ENCODE data around the gene DACT1. TPM values are rescaled to one million over a fixed set of nuclear protein-coding genes. Genes with fewer than 3 reads are reported as not detected.
A peak's percentile ranks its signal among the peaks of the same experiment; 100 is the strongest.

DACT1 gene
- total RNA-seq, 1 donor from 2014 or later = 15.5 TPM

DNA sequence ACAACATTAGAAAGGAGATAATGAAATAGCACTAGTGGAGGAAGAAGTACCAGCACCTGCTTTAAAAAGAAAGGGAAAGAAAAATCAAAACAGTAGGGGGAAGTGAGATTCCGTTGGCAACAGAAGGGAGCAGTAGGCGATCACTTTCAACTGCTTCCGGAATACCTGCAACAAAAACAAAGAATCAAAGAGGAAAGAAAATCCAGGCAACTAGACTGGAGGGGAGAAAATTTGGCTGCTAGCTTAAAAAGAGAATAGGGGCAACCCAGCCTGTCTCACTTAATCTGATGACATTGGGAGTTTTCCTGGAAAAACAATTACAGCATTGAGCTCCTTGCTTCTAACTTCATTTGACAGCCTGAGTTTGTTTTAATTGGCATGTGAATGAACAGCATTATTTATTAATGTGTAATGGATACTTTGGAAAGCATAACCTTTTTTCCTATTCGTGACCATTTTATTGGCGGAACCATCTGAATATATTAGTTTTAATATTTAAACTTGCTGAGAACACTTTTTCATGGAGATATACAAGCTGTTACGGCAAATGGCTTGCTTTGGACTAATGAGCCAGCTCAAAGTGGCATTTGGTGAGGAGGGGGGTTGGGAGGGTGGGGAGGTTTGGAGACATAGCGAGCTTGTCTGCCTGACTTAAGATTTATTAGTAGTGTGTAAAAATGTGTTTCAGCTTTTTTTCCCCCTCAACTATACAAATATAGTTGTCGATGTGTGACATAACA, 2.5 kb upstream of the DACT1 start:
- DNase-seq (ENCODE audit: low read depth) = no peak

DNA sequence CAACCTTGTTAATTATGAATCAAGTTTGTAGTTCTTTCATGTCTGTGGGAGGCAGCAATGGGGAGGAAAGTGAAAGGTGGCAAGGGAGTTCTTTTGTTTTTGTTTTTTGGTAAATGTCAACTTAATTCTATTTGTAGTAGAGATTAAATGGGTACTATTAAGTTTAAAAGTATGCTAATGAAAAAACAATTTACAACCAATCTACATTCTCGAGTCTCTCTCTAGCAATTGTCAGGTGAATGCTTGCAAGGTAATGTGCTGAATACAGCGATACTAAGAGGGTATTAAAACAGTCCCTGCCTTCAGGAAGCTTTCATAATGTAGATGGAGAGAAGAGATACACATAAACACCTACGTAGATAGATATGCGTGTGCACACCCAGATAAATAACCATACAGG, 1.6 kb upstream of the DACT1 start:
- DNase-seq (ENCODE audit: low read depth) = no peak

DNA sequence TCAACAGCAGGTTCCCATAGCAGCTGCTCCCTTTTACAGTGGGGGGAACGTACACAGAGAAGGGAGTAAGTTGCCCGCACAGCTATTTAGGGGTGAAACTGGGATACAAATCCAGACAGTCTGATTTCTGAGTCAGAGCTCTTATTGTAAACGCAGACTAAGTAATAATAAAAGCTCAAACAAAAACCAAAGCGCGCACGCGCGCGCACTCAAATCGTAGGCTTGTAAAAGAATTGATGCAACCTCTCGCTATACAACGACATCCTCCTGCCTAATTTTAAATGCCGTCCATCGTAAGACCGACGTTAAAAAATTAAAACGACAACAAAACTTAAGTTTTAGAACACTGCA, 747 bp upstream of the DACT1 start:
- no peak for DNase-seq (ENCODE audit: low read depth)

DNA sequence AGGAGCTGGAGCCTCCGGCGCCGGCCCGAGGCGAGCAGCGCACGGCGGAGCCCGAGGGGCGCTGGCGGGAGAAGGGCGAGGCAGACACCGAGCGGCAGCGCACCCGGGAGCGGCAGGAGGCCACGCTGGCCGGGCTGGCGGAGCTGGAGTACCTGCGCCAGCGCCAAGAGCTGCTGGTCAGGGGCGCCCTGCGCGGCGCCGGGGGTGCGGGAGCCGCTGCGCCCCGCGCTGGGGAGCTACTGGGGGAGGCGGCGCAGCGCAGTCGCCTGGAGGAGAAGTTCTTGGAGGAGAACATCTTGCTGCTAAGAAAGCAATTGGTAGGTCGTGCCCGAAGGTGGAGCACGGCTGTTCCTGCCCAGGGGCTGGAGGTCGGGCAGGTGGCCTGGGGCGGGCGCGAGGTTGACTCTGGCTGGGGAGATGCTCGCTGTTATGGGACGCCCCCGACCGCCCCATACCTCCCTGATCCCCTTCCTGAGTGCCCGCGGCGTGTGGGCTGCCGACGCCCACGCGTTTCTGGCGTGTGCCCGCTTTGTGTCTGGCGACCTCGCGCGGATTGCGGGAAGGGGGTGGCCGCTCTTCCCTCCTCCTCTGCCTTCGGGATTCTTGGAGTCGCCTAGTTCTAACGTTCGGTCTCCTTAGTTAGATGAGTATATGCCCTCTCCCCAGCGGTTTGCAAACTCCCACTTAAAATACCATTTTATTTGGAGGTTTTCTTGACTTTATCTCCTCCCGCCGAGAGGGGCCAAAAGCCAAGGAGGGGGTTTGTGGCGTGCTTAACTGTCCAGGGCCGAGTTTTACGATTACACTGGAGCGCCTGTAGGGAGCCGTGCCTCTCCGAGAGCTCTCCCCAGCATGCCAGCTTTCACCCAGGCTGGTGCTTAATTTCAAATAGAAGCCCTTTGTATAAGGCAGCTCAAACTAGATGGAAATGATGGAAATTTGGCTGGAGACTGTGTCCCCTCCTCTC, 752 bp downstream of the DACT1 start:
- DNase-seq (ENCODE audit: low read depth) = no peak

DNA sequence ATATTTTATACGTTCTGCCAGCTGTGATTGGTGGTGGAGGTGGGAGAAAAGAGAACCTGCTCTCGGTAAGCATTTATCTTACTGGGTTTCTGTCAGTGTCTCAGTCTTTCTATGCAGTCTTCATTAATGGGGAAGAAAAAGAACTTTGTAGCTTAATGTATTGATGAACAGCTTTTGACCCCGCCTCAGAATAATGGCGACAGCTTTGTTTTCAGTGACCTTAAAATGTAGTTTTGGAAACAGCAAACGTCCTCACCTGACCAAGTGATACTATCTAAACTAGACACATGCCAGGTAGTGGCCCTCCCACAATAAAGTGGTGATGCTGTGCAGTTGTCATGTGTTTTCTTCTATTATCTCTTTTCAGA, 1.4 kb downstream of the DACT1 start:
- DNase-seq (ENCODE audit: low read depth) = no peak

DNA sequence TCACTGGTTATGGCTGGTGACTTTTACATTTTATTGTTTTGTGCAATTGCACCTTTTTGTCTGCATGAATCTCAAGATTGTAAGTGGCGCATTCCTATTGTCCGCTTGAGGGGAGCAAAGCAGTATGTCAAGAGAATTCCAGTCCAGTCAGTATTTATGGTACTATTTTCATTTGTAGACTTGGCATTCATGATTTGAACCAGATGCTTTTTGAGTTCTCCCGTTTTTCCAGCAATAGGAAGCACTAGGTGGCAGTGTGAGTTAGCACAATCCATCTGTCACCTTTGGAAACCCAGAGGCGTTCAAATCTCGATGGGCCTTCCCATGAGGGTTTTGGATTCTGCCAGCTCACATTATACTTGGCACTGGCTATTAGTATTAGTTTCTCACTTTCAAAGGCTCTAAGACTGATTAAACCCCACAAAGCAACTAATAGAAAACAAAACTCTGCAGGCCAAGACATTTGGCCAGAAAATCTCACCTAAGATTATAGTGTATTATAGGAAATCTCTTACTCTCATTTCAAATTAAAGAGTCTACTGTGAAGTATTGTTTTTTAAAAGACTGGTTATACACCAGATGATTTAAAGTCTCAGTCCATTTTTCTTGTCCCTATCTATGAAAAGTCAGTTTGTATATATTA, 2.2 kb downstream of the DACT1 start:
- DNase-seq (ENCODE audit: low read depth) = peak; percentile 76

DNA sequence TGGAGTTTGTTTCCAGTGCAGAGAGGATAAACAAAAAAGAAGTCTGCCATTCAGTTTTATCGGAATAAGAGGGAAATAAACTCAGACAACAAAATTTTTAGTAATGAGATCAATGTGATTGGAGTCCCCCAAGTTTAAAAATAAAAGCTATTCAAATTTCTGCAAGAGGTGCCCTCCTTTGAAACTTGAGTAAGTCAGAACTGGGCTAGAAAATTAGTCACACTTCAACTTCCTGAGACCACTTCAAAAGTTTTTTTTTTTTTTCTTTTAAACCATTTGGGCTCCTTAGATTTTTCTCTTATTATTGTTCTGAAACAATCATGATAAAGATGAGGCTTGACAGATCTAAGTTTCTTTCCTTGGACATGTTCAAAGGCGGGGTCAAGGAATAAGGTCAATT, 3.2 kb downstream of the DACT1 start:
- DNase-seq (ENCODE audit: low read depth) = no peak

DNA sequence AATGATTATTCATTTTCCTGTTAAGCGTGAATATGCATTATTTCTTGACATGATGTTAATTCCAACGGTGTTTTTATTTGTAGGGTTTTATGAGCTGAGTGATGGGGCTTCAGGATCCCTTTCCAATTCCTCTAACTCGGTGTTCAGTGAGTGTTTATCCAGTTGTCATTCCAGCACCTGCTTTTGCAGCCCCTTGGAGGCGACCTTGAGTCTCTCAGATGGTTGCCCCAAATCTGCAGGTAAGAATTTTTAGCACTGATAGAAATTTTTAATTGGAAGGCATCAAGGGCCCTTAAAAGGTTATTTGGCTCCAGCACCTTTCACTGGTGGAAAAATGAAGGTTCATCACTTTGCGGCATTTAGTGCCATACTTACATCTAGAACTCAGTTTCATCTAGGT, 3.7 kb downstream of the DACT1 start:
- no peak for DNase-seq (ENCODE audit: low read depth)

DNA sequence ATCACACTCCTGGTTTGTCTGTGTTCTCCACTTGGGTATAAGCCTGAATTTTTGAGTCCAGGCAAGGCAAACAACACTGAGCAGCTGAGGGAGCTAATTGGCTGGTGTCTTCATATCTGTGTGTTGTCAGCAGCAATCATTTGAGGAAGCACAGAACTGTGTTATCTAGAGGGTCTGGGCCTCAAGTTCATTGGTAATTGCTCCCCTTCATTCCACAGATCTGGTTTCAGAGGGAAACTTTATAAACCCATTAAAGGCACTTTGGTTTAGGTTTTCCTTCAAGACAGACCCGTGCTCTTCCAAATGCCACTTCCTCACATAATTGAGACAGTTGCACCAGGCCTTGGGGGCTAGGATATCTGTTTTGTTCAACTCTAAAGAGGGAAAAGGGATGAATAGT, 5.6 kb downstream of the DACT1 start:
- no peak for DNase-seq (ENCODE audit: low read depth)

DNA sequence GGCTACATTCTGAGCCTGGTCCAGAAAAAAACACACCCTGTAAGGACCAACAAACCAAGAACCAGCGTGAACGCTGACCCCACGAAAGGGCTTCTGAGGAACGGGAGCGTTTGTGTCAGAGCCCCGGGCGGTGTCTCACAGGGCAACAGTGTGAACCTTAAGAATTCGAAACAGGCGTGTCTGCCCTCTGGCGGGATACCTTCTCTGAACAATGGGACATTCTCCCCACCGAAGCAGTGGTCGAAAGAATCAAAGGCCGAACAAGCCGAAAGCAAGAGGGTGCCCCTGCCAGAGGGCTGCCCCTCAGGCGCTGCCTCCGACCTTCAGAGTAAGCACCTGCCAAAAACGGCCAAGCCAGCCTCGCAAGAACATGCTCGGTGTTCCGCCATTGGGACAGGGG, 7.9 kb downstream of the DACT1 start:
- DNase-seq (ENCODE audit: low read depth) = no peak

DNA sequence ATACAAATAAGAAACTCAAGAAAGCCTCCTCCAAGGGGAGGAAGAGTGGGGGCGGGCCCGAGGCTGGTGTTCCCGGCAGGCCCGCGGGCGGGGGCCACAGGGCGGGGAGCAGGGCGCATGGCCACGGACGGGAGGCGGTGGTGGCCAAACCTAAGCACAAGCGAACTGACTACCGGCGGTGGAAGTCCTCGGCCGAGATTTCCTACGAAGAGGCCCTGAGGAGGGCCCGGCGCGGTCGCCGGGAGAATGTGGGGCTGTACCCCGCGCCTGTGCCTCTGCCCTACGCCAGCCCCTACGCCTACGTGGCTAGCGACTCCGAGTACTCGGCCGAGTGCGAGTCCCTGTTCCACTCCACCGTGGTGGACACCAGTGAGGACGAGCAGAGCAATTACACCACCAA, 8.7 kb downstream of the DACT1 start:
- no peak for DNase-seq (ENCODE audit: low read depth)

DNA sequence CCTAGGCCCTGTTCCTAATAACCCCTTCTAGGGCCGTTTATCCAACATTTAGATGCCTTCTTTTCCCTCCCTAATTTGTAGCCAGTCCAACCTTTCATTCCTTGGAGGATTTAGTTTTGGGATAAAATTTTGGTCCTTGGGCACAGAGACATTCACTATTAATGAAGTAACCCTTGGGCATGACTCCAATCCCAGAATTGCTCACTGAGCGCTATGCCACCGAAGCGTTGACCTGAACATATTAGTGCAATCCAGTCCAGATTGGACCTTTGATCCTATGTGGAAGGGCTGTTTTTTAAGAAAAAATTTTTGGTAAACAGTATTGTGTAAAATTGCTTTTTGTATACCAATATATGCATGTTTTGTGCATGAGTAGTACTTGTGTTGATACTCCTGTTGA, 10.0 kb downstream of the DACT1 start:
- DNase-seq (ENCODE audit: low read depth) = no peak

DNA sequence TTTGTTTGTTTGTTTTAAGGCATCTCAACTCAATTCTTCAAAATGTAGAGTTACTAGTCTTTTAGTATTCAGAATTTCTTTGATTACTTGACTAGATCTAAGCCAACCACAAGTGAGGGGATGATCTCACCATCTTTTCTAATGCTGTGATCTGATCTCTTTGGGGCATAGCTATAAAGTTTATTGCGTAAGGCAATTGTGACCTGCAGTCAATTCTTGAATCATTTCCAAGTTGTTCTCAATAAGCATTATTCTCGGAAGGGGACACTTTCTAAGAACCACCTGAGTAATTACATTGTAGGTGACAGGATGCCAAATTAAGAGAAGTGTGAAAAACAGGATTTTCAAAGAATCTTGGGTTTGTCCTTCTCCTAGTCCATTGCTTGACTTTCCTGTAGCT, 13.1 kb downstream of the DACT1 start:
- DNase-seq (ENCODE audit: low read depth) = no peak

DNA sequence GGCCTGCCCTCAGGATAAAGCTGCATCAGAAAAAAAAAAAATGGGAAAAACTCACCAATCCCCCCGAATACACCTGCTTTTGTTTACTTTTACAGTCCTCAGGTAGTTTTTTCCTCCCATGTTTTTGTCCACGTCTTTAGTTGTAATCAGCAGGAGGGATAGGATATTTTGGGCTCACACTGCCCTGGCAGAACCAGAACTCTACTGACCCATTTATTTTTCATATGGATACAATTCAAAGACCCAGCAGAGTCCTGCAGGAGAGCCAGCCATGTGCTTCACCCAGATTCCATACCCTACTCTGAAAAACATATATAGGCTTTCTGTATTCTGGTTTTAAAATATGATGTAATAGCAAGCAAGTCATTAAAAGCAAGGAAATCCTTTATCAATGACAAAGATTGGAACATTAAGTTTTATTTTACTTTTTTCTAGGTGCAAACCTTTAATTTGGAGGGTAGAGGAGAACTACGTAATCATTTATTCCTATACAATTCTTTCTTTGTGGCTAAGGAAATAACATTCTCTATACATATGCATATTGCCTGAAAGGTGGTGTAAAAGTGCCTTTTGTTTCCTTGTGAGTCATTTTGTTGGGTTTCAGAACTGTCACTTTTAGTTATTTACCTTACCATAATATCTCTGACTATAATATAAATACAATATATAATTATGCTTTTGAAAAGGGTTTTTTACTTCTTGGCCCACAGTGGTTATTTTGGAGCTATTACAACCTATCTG, 19.1 kb downstream of the DACT1 start:
- no peak for DNase-seq (ENCODE audit: low read depth)

DNA sequence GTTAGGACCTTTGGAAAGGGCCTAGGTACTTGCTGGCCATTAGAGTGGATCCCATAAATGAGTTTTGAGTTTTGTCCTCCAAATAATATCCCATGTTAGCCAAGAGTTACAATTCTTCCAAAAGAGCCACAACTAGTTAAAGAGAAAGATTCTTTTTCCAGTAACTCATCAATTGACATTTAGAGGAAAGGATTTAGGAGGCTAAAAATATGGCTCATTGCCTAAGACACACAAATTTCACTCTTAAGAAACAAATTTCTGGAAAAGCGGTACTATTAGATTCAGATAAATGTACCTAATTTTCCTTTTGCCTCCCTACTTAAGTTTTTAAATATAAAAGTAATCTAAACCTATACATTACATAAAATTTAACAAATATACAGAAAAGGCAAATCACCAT, 21.3 kb downstream of the DACT1 start:
- DNase-seq (ENCODE audit: low read depth) = no peak

DNA sequence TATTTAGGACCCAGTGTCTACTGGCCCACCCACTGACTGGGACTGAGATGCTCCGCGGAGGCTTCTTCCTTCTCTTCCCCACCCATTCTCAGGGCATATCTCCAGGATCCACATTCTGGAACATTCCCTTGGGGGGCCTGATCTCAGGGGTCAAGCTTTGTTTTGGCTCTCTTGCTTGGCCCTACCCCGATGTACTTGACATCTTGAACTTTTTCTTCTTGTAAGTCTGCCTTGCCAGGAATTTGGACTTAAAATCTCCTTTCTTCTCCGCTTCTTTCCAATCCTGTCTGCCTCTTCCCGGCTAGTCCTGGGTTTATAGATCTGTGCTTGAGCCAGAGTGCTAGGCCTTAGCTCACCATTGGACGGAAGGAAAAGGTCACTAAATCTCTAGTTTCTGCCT, 22.1 kb downstream of the DACT1 start:
- no peak for DNase-seq (ENCODE audit: low read depth)

DNA sequence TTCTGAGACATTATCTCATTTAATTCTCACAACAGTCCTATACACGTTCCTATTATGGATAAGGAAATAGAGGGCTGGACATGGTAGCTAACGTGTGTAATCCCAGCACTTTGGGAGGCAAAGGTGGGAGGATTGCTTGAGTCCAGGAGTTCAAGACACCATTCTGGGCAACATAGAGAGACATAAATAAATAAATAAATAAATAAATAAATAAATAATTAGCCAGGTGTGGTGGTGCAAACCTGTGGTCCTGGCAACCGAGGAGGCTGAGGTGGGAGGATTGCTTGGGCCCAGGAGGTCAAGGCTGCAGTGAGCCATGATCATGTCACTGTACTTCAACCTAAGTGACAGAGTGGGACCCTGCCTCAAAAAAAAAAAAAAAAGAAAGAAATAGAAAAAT, 22.6 kb downstream of the DACT1 start:
- no peak for DNase-seq (ENCODE audit: low read depth)

DNA sequence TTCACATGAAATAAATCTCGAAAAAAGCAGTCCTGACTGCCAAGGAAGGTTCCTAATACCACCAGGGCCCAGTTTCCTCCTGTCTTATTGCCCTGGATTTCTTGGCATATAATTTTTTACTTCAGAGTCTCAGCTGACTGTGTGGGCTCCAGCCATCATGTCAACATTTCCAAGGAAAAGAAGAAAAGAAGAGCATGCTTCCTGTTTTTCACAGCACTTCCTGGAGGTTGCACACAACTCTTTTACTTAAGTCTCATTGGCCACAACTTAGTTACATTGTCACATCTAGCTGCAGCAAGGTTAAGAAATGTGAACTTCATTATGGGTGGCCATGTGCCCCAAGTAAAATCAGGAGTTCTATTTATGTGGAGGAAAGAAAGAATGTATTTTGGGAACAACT, 24.3 kb downstream of the DACT1 start:
- no peak for DNase-seq (ENCODE audit: low read depth)

DNA sequence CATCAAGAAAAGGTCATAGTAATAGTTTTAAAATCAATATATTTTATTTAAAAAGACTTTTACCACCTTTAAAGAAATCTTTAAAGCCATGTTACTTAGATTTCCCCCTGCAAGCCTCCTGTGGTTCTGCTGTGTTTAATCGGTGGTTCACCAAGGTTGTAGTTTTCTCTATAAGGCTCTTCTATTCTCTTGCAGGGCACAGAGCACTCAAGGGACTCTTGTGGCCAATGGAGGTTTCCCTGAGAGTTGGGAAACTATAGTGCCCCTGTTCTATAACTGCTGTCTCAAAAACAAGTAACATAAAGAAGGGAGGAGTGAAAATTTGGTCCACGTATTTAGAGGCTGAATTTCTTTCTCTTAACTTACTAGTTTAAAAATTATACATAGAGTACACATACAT, 25.0 kb downstream of the DACT1 start:
- no peak for DNase-seq (ENCODE audit: low read depth)

DNA sequence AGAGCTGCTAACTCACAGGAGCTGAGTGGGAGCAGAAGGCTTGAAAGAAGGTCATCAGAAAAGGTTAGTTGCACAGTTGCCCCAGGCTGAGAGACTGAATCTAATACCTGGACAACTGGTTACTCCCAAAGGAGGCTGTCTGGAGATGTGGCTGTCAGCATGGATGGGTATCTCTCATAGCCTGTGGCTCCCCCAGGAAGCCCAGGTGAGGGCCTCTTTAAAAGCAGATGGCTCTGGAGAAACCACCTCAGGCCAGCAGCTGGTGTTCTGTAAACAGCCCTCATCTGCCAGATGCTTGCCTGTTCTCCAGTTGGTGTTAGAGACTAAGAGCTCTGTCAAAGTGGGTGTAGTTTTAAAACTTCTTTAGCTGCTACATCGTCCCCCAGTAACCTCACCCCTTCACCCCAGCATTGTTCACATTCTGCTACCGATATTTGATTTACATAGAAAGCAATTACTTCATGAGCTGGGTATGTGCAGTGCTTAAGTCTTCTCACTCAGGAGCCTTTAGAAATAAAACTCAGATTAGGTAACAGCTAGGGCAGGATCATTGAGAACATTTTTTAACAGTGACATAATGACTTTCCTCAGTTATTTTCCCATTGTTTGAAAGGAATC, 25.8 kb downstream of the DACT1 start:
- peak; percentile 98 for DNase-seq (ENCODE audit: low read depth)

DNA sequence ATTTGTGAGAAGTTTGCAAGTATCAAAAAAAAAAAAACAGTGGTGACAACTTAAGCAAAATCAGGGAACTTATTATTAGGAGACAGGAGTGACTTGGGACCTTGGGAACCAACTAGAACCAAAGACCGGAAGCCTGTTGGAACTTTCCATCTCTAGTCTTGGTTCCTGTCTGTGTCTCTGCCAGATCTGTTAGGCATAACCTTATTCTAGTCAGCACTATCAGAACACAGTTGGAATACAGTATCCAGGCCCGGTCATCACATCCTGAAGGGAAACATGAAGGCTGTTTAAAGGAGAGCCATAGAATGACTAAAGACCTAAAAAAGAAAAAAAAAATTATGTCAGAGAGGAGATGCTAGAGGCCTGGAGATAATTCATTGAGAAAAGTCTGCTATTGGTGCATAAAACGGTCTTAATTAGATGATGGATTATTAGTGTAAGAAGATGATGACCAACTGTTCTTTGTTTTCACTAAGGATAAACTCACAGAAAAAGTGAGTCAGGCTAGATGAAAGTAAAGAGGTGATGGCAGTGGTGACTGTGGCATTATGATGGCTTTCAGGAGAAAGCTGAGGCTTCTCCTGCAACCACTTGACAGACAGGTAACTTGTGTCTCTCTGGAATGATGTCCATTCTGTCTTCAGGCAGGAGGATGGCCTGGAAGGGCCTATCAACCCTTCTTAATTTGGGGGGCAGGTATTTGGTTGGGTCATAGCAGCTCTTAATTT, 28.2 kb downstream of the DACT1 start:
- no peak for DNase-seq (ENCODE audit: low read depth)

All from renal cortical epithelial cell (primary cell).